Stimulated activated CD4-positive, alpha-beta T cell treated with anti-CD3 and anti-CD28 coated beads, Interleukin-4, amount 100 ng/mL, for 4 hours (primary cell): ENCODE measurements around the gene SYNE4.
"Not testable (repeated sequence)": the region's sequence is repeated elsewhere in the genome, so short reads cannot be mapped to it uniquely, and the experiment has no call there.

Experiments used
- DNase-seq, 2 experiments: peaks; one replicate each; pipeline ENCODE4 v3.0.0-alpha.2; 2020

SYNE4 gene, protein sequence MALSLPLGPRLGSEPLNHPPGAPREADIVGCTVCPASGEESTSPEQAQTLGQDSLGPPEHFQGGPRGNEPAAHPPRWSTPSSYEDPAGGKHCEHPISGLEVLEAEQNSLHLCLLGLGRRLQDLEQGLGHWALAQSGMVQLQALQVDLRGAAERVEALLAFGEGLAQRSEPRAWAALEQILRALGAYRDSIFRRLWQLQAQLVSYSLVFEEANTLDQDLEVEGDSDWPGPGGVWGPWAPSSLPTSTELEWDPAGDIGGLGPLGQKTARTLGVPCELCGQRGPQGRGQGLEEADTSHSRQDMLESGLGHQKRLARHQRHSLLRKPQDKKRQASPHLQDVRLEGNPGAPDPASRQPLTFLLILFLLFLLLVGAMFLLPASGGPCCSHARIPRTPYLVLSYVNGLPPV

GRCh38 chr19:36008336-36008978, at the start of gene SYNE4:
TSS of gene SYNE4 (minus strand) at chr19:36008813. CDS start at chr19:36008681, 132 bp downstream.
- DNase-seq, result no peak

- peak; percentile 93 to 94 for DNase-seq
These were observed 46.4 kb upstream of the SYNE4 start, which contains the start of gene WDR62 for GRCh38 chr19:36054733-36055686. TSS of gene WDR62 (plus strand) at chr19:36054897. CDS start at chr19:36054972, 75 bp downstream.

GRCh38 chr19:36054119-36054732, 45.6 kb upstream of the SYNE4 start, which contains the start of gene THAP8:
TSS of gene THAP8 (minus strand) at chr19:36054285. CDS start at chr19:36054217, 68 bp downstream.
- peak; percentile 98 to 100 for DNase-seq

DNA sequence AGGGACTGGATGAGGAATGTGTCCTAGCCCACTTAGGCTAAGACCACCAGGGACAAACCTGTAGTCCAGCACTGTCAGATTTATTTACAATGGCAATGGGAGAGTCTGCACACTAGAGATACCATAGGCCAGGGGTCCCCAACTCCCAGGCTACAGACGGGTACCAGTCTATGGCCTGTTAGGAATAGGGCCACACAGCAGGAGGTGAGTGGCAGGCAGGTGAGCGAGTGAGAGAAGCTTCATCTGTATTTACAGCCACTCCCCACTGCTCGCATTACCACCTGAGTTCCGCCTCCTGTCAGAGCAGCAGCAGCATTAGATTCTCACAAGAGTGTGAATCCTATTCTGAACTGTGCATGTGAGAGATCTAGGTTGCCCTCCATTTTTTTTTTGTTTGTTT, 43.0 kb upstream of the SYNE4 start:
- no peak for DNase-seq

DNA sequence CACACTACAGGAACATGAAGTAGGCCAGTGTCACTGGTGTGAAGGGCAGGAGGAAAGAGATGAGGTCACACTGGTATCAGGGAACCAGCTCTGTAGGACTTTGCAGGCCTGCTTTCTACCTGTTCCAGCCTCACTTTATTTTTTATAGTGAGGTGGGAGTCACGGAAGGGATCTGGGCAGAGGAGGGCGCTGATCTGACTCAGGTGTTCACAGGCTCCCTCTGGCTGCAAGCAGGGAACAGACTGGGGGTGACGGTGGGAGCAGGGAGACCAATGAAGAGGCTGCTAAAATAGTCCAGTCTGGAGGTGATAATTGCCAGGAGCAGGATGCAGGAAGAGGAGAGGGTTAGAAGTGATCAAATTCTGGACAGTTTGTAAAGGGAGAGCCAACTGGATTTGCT, 42.6 kb upstream of the SYNE4 start:
- no peak for DNase-seq

- DNase-seq, result no peak
These were observed 40.6 kb upstream of the SYNE4 start for GRCh38 chr19:36049080-36049698.

DNA sequence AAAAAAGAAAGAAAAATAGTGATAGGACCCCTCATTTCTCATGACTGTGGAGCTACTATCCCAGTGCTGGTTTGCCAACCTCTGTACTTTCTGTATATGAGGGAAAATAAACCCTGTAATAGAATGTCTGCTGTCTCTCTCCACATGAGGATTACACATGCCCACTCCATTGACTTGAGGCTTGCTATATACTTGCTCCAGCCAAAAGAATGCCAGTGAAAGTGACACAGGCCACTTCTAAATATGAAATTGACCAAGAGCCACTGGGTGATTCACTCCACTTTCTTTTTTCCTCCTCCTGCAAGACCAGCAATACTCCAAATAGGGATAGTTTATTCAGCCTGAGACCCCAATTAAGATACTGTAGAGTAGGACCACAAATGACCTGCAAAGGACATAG, 39.2 kb upstream of the SYNE4 start:
- no peak for DNase-seq

GRCh38 chr19:36046443-36047050, 37.9 kb upstream of the SYNE4 start:
- DNase-seq, result no peak

DNA sequence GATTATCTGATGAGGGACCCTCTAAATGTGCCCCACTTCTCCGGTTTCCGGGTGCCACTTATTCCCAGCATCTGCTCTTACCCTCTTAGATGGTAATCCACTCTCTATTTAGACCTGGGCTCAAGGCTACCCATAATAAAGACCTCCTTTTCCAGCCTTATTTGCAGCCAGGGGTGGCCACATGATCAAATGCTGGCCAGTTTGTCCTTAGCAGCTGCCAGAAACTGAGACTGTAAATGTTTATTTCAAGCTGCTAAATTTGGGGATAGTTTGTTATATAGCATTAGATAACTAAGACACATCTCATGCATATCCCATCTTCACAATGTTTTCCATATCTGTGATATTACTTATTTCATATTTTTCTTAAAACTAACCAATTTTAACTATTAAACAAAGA, 35.3 kb upstream of the SYNE4 start:
- no peak for DNase-seq

DNA sequence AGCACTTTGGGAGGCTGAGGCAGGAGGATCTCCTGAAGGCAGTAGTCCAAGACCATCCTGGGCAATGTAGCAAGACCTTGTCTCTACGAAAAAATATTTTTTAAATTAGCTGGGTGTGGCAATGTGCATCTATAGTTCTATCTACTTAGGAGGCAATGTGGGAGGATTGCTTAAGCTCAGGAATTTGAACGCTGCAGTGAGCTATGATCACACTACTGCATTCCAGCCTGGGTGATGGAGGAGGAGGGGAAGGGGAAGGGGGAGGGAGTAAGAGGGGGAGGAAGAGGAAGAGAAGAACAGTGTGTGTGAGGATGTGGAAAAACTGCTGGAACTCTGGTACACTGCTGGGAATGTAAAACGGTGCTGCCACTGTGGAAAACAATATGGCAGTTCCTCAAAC, 33.2 kb upstream of the SYNE4 start:
- DNase-seq, result no peak

DNA sequence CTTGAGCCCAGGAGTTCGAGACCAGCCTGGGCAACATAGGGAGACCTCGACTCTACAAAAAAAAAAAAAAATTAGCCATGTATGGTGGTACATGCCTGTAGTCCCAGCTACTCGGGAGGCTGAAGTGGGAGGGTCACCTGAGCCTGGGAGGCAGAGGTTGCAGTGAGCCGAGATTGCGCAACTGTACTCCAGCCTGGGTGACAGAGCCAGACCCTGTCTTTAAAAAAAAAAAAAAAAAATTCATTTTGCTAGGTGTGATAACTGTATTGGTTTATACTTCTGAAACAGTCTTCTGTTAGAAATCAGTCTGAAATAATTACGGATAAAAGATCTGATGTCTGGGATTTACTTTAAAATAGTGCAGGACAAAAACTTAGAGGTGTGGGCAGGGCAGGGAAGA, 32.5 kb upstream of the SYNE4 start:
- not testable (repeated sequence) for DNase-seq

- DNase-seq, result no peak
These were observed 31.9 kb upstream of the SYNE4 start for GRCh38 chr19:36040495-36040894.

GRCh38 chr19:36032251-36033104, 23.9 kb upstream of the SYNE4 start, which contains the start of gene CLIP3:
TSS of gene CLIP3 (minus strand) at chr19:36032873. CDS start at chr19:36032357, 516 bp downstream.
- peak; percentile 53 to 54 for DNase-seq

- DNase-seq, result no peak
These were observed 22.7 kb upstream of the SYNE4 start for GRCh38 chr19:36031308-36031707.

- no peak for DNase-seq
These were observed 21.9 kb upstream of the SYNE4 start for GRCh38 chr19:36030264-36031148.

DNA sequence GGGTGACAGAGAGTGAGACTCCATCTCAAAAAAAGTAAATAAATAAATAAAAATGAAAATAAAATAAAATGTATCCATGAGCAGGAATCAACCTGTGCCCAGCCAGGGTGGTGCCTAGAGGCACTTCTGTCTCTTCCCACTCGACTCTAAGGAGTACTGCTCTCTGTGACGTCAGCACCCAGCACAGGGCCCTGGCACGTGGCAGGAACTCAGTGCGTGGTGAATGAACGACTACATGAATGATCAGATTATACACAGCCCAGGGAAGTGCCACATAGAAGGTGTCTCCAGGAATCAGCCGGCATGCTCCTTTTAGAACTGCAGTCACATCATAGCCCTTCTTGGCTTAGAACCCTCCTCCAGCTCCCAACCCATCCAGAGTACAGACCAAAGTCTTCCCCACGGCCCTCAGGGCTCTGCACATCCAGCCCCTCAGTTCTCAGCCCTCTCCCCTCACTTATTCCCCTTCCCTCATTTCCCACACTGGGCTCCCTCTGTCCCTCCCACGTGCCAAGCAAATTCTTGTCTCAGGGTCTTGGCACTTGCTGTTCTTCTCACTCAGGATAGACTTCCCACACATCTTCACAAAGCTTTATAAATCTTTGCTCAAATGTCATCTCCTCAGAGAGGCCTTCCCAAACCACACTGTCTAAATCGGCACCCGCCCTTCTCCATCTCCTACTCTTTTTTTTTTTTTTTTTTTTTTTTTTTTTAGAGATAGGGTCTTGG, 19.9 kb upstream of the SYNE4 start:
- DNase-seq, result no peak

GRCh38 chr19:36027696-36028095, 19.1 kb upstream of the SYNE4 start:
- DNase-seq, result no peak

DNA sequence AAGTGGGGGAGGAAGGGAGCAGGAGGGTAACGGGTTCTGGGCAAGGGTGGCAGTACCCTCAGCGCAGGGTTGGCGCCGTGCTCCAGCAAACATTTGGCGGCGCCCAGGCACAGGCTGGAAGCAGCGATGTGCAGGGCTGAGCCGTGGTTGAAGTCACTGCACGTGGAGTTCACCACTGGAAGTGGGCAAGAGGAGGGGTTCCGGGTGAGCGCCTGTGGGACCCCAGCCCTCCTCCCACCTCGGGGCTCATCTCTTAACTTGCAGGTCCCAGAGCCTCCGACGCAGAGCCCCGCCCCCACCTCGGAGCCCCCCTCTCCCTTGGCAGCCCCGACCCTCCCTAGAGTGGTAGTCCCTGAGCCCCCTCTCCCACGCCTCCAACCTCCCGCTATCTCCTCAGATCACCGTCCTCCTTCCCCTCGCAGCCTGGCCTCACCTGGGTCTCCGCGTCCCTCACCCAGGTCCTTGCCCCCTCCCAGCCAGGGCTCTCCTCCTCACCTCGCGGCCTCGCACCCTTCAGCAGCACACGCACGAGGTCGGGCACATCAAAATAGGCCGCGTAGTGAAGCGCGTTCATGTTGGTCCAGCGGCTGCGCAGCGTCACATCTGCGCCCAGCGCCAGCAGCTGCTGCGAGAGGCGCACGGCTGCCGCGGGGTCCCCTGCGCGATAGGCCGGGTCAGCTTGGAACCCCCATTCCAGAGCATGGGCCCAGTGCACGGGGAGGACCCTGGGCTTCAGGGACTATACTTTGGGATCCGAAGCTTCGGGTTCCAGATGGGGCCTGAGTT, 17.7 kb upstream of the SYNE4 start:
- DNase-seq, result no peak
